GM12878 (cell line): ENCODE data around the gene ANAPC7. TPM values are rescaled to one million over a fixed set of nuclear protein-coding genes. Genes with fewer than 3 reads are reported as not detected.

Experiments
- CUX1 ChIP-seq: IDR thresholded peaks from 2 replicates; pipeline ENCODE4 v1.6.1; 2012; ENCODE audit warnings: improper control_type of control experiment, low read depth, low read length; ENCODE audit not compliant: insufficient replicate concordance
- ETV6 ChIP-seq, 2 experiments: fragments of 450-650 bp in 1 of 2; IDR thresholded peaks in 1 of 2; conservative IDR thresholded peaks in 1 of 2; 2 replicates each; pipeline ENCODE4 v1.6.1; 2014; ENCODE audit warnings: antibody characterized with exemption in 1 of 2, borderline replicate concordance in 1 of 2, low read depth in 1 of 2, mild to moderate bottlenecking in 1 of 2, moderate library complexity in 1 of 2
- FOXM1 ChIP-seq: IDR thresholded peaks from 2 replicates; pipeline ENCODE4 v1.6.1; 2012; ENCODE audit warnings: low read depth, mild to moderate bottlenecking, inconsistent platforms, low read length, moderate library complexity
- GABPA ChIP-seq: IDR thresholded peaks from 2 replicates; pipeline ENCODE4 v1.6.1; 2014; ENCODE audit warnings: antibody characterized with exemption, low read depth, mild to moderate bottlenecking, inconsistent platforms
- HSF1 ChIP-seq: fragments of 150-350 bp; IDR thresholded peaks from 2 replicates; pipeline ENCODE4 v1.6.1; 2014; ENCODE audit warnings: mild to moderate bottlenecking, low read depth, low read length
- IRF4 ChIP-seq: IDR thresholded peaks from 2 replicates; pipeline ENCODE4 v1.6.1; 2011; ENCODE audit warnings: low read depth, low read length
- POLR2A ChIP-seq: IDR thresholded peaks from 2 replicates; pipeline ENCODE4 v1.6.1; 2011; ENCODE audit warnings: low read depth, mild to moderate bottlenecking, low read length
- ZBTB11 ChIP-seq: fragments of 450-650 bp; formaldehyde crosslinking; IDR thresholded peaks from 2 replicates; pipeline ENCODE4 v1.5.0; 2022; ENCODE audit warnings: mild to moderate bottlenecking, missing genetic modification characterization
- ZBTB33 ChIP-seq: fragments of 450-650 bp; IDR thresholded peaks from 2 replicates; pipeline ENCODE4 v1.6.1; 2017; ENCODE audit warnings: mild to moderate bottlenecking
- ZNF592 ChIP-seq: fragments of 450-650 bp; IDR thresholded peaks from 2 replicates; pipeline ENCODE4 v1.6.1; 2017; ENCODE audit warnings: mild to moderate bottlenecking, moderate library complexity
- polyA plus RNA-seq, 11 experiments: library from polyadenylated mRNA; depleted of rRNA in 4 of 11; unstranded in 6 of 11; stranded (reverse) in 5 of 11; fragments of >200 nt; fragmentation: Nextera tagmentation in 4 of 11; fragmentation: Illumina TruSeq in 1 of 11; extraction: Ambion mirVana in 4 of 11; extraction: Trizol in 1 of 11; gene quantifications; 1 replicate in 1 of 11; 2 replicates in 10 of 11; pipeline versions ENCODE4 v1.2.1 to v1.2.3, GENCODE V29; 2011 to 2016; ENCODE audit warnings: inconsistent platforms in 2 of 11, missing spikeins in 2 of 11, low read depth in 1 of 11
- total RNA-seq, 4 experiments: library from RNA; depleted of rRNA in 3 of 4; stranded (reverse); fragments of >200 nt in 3 of 4; fragmentation: Illumina TruSeq in 1 of 4; extraction: Trizol in 1 of 4; gene quantifications; 2 replicates each; pipeline versions ENCODE4 v1.2.1 to v1.2.3, GENCODE V29; 2013 to 2021

The ANAPC7 gene
- total and polyA plus RNA-seq, 10 of the 15 experiments (the other 5 are each of a cell fraction or from before 2014, with no cell fraction given) = 24.5 to 77.9 (median 58.6) TPM

GRCh38 chr12:110449799-110450497 lies 46.4 kb upstream of the ANAPC7 start, which contains the start of gene ARPC3 (continued):
- TF ChIP-seq ZBTB33 (no peak), ZBTB11 (CRISPR knock-in tag) (peak; percentile 10; the same call in 1 of the 2 replicates), IRF4 (0 out of 2 replicates have a peak, but pooled peaks have one; percentile 64), POLR2A (peak; percentile 90), CUX1 (no peak), ETV6 (conservative IDR thresholded peaks at IDR 0.05 in 1 of 2, IDR thresholded peaks at IDR 0.05 in 1 of 2; ENCODE audit: borderline replicate concordance in 1 of 2, low read depth in 1 of 2) (peak; percentile 99 to 100), HSF1 (no peak), GABPA (peak; percentile 93), FOXM1 (no peak), ZNF592 (no peak)
